ENCODE measurements around the gene HYI.

The HYI gene

DNA sequence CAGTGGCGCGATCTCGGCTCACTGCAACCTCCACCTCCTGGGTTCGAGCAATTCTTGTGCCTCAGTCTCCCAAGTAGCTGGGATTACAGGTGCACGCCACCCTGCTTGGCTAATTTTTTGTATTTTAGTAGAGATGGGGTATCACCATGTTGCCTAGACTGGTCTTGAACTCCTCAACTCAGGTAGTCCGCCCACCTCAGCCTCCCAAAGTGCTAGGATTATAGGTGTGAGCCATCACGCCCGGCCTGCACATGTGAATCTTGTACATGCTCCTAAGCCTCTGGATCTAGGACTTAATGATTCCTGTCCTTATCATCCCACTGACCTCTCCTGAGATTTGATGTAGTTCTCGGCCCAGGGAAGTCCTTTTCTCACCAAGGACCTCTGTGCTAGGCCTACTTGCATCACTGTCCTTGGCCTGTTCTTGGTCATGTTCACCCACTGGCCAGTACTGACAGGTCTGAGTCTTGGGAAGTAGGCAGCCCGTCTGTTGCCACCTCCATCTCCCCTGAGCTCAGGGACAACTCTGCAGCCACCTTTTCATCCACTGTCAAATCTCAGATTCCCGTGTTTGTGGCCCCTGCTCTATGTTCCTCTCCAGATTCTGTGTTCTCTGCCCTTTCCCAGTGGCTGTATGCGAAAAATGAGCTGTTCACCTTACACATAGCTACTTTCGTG is 9.4 kb downstream of the HYI start:
- DNase-seq, result no peak

DNA sequence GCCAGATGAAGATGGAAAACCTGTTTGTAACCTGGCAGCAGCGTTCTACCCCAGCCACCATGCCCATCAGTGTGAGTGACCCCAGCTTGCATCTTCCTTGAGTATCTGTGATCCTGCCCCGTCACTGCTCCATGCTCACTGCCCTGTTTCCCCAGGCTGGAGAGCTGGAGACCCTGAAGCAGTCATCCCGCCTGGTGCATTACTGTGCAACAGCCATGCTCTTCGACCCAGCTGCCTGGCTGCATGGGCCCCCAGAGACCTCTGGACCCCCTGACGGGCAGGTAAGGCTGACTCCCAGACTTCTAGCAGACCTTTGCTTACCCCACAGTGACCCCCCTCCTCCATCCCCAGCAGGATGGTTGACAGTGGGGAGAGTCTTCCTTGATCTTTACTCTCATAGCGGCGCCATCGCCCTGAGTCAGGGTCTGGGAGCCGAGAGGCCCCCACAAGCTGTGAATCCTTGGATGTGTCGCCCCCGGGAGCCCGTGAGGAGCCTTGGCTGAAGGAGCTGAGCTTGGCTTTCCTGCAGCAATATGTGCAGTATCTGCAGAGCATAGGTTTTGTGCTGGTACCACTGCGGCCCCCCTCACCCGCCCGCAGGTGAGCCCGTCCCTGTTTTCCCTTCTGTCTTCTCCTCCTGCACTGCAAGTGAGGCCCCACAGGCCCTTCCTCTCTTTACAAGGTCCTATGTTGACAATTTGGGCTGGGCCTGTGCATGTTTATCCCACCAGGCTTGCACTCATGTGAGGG is 10.4 kb downstream of the HYI start:
- no peak for DNase-seq

DNA sequence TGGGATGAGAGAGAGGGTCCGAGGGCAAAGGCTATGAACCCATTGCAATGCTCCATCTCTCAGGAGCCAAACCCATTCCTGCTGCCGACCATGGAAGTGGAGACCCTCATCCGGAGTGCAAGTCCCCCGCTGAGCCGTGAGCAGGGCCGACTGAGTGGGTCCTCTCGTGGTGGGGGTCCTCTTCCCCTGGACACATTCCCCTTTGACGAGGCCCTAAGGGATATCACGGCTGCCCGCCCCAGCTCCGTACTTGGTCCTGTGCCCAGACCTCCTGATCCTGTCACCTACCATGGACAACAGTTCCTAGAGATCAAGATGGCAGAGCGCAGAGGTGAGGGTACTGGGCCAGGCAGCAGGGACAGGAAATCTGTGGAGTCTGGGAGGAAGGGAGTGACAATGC is 11.0 kb downstream of the HYI start:
- DNase-seq, result no peak

DNA sequence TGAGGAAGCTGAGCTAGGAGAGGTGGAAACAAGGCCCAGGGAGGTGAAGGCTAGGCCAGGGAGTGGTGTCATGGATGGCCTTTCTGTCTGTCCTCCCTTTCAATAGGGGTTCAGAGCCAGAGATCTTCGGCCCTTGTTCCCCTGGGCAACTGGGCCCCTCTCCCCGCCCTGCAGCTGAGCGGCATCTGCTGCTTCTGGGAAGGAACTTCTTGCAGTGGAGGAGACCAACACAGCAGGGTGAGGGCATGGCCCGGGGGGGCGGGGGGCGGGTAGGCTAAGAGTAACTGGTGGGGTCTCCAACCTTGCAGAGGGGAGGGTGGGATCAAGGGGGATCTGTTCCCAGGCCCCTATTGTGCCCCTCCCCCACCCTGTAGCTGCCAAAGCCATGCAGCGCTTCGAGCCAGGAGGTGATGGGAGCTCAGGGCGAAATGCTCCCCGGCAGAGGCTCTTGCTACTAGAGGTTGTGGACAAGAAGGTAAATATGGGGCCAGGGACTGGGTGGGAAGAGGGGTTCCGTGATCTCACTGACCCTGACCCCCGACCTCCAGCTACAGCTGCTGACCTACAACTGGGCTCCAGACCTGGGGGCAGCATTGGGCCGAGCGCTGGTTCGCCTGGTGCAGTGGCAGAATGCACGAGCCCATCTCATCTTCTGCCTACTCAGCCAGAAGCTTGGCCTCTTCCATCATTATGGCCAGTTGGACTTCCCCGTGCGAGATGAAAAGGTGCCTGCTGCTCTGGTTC is 11.7 kb downstream of the HYI start:
- DNase-seq, result no peak

DNA sequence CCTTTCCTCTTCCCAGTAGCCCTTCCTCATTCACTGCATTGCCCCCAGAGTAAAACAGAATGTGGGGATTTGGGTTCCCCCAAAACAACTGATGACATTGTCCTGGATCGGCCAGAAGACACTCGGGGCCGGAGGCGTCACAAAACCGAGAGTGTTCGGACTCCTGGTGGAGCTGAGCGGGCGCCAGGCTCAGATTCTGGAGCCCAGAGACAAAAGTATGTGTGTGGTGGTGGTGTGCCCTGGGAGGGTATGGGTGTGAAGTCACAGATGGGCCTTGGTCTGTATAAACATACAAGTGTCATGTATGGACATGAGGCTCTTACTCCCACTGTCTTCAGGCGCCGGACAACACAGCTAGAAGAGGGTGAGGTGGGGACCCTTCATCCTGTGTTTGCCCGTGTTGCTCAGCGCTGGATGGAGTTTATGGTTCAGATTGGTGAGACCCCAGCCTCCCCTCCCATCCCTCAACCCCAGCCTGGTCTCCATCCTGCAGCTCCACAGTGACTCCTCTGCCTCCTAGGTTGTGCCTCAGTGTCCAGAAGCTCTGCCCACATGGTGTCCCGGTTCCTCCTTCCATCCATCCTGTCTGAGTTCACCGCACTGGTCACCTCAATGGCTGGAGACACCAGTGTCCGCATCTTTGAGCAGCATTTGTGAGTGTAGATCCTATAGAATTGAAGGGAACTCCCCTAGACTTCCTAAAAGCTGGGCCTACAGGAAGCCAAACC is 12.4 kb downstream of the HYI start:
- DNase-seq, result no peak

DNA sequence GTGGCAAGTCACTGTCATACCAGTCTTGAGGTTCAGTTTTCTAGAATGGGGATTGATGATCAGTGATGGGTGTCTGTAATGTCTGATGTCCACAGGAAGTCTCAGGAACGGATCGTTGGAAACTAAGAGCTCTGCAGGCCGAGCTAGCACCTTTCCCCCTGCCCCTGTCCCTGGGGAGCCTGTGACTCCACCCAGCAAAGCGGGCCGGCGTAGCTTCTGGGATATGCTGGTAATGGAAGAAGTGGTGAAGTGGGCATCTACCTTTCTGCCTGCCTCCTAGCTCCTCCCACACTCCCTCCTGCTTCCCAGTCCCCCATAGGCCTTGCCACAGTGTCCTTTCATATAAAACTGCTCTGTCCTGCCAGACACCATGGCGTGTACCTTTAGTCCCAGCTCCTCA is 13.4 kb downstream of the HYI start:
- DNase-seq, result no peak

DNA sequence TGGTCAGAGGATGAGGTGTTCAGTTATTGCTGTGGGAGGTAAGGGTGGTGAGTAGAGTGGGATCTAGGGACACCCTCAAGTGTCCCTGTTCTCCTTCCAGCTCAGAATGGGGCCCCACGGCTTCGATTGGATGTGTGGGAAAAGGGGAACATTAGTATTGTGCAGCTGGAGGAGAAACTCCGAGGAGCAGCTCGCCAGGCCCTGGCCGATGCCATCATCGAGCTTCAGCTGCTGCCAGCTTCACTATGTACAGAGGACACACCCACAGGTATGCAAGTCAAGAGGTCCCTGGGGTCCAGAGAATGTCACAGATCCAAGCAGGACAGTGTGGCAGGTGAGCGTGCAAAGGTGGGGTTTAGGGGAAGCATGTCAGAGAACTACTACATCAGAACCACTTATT is 13.9 kb downstream of the HYI start:
- no peak for DNase-seq

DNA sequence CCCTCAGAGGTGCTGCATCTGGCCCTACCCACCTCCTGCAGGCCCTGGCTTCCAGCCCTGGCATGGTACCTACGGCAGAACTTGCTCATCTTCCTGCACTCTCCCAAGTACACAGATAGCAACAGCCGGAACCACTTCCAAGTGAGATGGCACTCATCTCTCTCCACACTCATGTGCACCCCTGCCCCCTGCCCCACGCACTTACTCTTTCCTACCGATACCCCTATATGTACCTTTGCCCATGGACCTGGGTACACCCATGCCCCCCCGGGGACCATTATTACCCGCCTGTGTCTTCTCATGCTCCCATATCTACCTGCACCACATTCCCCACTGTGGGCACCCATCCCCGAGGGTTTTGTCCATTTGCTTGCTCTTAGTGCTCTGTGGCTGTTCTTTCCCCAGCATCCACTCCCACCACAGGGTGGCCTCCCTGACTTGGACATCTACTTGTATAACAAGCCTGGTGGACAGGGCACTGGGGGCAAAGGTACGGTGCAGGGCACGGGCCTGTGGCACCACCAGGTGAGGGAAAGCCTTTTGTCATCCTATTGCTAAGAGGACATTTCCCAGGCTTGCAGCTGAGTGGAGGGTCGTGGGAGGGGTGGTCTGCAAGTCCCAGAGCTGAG is 14.7 kb downstream of the HYI start:
- DNase-seq, result no peak

DNA sequence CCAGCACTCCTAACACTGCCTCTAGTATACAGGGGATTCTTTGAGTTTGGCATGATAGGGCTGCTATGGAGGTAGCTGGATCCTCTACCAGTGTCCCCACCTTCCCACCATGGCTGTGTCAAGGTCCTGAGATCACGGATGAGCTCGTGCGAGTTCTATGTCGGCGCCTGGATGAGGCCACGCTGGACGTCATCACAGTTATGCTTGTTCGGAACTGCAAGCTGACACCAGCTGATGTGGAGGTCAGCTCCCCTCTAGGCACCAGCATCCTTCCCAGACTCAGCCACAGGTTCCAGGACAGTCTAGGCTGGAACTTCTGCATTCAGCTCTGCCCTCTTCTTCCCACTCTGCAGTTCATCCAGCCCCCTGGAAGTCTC is 15.2 kb downstream of the HYI start:
- DNase-seq, result no peak

DNA sequence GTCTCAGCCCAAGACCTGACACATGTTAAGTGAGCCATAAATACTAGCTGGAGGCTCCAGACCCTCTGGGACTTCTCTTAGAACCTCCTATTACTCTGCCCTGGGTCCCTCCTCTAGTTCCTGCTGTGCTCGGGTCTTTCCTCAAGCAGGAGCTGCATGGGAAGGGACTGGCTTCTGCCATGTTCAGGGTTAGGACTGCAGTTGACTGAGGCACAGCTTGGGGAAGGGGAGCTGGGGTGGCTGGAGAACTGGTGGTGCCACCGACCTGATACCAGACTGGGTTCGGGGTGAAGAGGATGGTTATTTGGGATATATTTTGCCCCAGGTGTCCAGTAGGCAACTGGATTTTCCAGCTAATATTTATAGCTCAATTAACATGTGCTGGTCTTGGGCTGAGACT is 15.7 kb downstream of the HYI start:
- no peak for DNase-seq

DNA sequence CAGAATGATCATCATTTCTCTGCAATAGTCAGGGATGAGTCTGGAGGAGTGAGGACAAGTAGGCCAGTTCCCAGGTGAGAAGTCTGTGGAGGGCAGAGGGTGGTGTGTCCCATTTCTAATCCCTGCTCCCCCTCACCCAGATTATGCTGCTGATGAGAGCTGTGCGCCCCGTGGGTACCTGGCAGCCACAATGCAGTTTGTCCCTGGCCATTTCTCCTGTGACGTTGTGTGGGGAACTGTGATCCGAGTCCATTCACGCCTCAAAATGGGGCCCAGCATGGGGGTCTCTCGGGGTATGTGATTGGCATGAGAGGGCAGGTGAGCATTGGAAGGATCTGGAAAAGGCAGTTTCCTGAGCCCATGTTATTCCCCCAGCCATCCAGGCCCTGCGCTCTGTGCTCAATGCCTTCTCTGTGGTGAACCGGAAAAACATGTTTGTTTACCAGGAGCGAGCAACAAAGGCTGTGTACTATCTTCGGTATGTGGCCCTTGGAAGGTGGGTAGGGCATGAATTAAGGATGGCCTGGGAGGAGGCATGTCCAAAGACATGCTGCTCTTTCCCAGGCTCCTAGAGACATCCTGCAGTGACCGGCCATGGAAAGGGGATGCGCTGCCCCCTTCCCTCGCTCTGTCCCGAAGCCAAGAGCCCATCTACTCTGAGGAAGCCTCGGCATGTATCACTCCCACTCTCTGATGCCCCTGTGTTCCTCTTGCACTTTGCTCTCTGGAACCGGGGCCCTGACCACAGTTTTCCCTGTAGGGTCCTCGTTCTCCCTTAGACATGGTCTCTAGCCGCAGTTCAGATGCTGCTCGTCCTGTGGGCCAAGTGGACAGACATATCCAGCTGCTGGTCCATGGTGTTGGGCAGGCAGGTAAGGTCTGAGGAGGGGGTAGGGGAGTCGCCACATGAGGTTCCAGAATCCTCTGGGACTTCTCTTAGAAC is 16.4 kb downstream of the HYI start:
- no peak for DNase-seq

DNA sequence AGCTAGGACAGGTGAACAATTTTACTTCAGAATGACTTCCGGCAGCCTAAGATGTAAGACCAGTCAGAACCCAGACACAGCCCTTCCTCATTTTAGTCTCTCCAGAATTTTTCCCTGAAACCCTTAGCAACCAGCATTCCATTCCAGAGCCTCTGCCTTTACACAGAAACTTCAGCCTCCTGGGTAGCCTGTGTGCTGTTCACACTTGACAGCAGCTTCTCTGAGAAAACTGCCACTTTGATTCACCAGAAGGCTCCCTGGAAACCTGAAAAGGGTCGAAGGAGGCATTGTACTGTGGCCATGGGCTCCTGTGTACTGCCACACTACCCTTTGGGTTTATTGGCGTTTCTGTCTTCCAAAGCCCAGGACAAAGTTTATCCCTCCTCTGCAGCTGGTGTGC is 17.4 kb downstream of the HYI start:
- DNase-seq, result no peak

DNA sequence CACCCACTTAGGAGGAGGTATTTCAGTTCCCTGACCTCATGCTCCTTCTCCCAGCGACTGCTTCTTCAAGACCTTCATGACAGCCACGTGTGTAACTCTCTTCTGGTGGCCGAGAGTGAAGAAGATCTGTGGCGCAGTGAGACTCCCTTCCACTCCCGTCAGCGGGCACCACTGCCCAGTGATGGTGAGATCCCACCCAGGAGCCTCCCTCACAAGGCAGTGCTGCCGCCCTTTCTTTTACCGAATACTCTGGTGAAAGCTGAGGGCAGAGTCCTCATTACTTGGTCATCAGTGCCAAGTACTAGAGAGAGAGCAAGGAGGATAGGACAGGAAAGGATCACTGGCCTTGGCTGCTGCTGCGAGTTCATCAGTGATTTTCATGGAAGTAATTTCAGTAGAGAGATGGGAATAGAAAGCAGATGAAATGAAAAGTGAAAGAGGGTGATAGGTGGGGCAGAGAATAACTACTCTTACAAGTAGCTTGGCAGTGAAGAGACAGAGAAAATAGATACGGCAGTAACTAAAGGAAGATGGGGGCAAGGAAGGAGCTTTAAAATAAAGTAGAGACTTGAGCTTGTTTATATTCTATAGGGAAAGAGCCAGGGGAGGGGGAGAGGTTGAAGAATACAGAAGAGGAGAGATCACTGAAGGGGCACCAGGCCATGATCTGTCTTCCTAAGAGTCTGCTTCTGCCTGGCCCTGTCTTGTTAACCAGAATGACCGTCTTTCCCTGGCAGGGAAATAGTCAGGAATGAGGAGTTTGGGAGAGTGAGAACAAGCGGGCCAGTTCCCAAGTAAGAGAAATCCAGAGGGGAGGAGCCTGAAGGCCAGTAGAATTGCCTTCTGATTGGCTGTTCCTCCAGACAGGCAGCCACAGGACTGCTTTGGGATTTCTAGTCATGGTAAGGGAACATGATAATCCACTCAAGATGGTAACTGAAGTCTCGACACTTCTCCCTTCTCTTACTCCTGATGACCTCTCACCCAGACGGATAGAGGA is 18.3 kb downstream of the HYI start:
- DNase-seq, result no peak

DNA sequence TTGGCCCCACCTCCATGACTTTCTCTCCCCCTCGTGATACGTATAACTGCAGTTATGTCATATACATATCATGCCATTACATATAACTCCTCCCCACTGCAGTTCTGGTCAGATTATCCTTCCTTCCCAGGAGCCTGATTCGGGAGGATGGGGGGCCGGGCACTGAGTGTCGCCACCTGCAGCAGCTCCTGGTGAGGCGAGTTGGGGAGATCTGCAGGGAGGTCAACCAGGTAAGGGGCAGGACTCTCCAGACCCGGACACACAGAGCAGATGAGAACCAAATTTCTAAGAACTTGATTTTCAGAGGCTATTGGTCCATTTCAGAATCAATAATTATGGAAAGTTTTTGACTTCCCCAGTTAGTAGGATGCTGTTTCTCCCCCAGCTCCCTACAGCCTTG is 19.5 kb downstream of the HYI start:
- no peak for DNase-seq

DNA sequence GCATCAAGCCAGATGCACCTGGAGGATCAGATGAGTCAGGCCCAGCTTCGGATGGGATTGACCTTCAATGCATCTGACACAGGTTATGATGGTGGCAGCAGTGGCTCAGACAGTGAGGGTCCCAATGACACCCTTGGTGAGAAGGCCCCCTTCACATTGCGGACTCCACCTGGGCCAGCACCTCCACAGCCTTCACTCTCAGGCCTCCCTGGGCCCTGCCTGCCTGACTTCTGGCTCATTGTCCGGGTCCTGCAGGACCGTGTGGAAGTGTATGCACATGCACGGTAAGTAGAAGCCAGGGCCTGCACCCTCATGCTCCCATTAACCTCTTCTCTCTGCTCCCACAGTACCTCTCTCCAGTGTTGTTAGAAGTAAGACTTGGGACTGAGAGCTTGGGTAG is 20.8 kb downstream of the HYI start:
- no peak for DNase-seq

DNA sequence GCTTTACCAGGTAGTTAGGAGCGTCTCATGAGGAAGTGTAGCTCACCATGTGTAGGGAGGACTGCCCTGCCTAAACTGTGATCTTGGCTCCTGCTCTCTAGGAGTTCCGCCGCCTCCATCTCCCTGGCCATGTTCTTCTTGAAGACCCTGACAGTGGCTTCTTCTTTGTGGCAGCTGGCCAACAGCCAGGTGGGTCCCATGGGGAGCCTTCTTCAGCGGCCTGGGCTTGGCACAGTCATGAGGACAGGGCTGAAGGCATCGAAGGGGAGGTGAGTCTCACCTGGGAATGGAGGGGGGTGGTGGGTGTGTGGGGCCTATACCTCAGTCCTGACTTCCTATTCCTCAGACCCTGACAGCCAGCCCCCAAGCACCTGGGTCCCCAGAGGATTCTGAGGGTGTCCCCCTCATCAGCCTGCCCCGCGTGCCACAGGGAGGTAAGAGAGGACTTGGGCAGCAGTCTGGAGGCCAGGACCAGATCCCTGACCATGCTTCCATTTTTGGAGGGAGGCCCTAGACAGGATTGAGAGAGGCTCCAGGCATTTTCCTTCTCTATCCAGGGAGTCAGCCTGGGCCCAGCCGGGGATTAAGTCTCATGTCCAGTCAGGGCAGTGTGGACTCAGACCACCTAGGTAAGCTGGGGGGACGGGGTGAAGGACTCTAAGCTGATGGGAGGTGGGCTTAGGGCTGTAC is 21.4 kb downstream of the HYI start:
- no peak for DNase-seq

DNA sequence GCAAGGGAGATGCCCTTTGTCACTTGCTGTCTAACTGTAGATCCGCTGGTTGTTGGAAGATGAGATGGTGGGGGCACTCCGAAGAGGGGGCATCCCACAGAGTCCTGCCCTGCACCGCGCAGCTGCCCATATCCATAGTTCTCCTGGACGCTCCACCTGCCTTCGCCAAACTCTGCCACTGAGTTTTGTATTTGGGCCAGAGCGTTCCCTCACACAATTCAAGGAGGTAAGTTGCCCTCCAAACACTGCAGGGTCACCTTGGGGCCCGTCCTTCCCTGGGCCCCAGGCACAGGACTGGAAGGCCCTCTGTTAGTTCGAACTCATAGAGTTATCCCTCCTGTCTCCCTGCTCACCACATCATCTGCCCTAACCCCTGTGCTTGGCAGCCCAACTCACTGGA is 22.1 kb downstream of the HYI start:
- DNase-seq, result no peak

DNA sequence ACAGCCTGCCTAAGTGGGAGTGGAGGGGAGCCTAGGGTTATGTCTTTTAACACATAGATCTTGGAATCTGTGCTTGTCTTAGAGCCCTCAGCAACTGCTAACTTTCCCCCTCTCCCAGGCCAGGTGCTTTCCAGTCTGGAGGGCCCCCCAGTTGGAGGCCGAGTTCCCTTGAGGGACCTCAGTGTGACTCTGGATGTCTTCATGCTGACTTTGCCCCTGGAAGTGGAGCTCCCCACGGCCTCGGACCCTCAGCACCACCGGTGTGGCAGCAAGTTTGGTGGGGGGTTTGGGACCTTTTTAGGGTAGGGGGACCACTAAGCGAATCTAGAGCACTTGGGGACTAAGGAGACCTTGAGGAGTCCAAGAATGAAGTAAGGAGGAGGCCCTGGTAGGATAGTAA is 22.9 kb downstream of the HYI start:
- no peak for DNase-seq

DNA sequence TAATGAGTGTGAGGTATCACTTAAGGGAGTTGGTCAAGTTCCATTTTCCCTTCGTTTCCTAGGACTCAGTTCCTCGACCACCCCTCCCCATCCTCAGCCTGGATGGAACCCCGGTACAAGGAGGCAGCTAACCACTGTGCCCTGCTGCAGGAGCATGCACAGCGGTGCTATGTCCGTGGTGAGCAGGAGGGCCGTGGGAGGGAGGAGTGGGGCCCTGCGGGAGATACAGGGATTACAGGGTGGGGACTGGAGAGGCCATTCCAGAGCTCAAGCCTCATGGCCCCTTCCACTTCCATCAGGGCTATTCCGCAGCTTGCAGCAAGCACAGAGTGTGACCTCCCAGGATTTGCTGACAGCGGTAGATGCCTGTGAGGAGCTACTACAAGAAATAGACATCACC is 25.8 kb downstream of the HYI start:
- DNase-seq, result no peak

DNA sequence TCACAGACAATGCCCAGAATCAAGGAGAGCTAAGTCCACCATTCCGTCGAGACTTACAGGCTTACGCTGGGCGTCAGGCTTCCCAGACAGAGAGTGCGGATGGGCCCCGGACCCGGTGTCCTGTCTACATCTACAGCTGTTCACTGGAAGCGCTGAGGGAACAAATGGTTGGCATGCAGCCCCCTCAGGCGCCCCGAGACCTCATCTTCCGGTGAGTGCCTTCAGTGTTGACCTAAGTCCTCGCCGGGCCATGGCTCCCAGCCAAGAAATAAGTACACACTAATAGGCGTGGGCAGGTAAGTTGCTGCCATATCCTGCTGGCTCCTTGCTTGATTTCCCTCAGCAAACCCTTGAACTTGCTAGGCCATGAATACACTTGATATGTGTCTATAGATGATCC is 26.2 kb downstream of the HYI start:
- DNase-seq, result no peak

All from NCI-H2227 treated with DMSO at 0.1 percent for 48 hours (cell line).